Endodermal cell (in vitro differentiated cells): ENCODE data around the gene KLHL15. TPM values are rescaled to one million over a fixed set of nuclear protein-coding genes. Genes with fewer than 3 reads are reported as not detected.

Experiments
- DNase-seq: peaks from one replicate; pipeline ENCODE4 v3.0.0-alpha.2; 2017
- H3K27ac ChIP-seq: 2 replicates; pipeline ENCODE4 v1.5.1; 2013; ENCODE audit warnings: mild to moderate bottlenecking, low read depth, low read length, moderate library complexity
- H3K27me3 ChIP-seq: 2 replicates; pipeline ENCODE4 v1.6.1; 2013; ENCODE audit warnings: mild to moderate bottlenecking, low read length, moderate library complexity; ENCODE audit not compliant: insufficient read depth, control insufficient read depth, poor library complexity, severe bottlenecking
- H3K36me3 ChIP-seq: 2 replicates; pipeline ENCODE4 v1.7.0; 2013; ENCODE audit warnings: mild to moderate bottlenecking, low read length, moderate library complexity; ENCODE audit not compliant: control insufficient read depth, insufficient read depth
- H3K4me1 ChIP-seq: one replicate; pipeline ENCODE4 v1.7.0; 2013; ENCODE audit warnings: low read length; ENCODE audit not compliant: control insufficient read depth, insufficient read depth
- H3K4me3 ChIP-seq: 2 replicates; pipeline ENCODE4 v1.5.1; 2013; ENCODE audit warnings: mild to moderate bottlenecking, low read length, moderate library complexity
- H3K9ac ChIP-seq: 2 replicates; pipeline ENCODE4 v1.6.1; 2013; ENCODE audit warnings: mild to moderate bottlenecking, low read length, moderate library complexity; ENCODE audit not compliant: poor library complexity, severe bottlenecking; ENCODE audit errors: extremely low read depth
- H3K9me3 ChIP-seq: 2 replicates; pipeline ENCODE4 v1.6.1; 2013; ENCODE audit warnings: mild to moderate bottlenecking, low read length, moderate library complexity; ENCODE audit not compliant: control insufficient read depth
- H3K27ac Mint-ChIP-seq: 2 replicates; pipeline ENCODE4 v1.8.0; 2020; ENCODE audit warnings: mixed read lengths
- H3K27me3 Mint-ChIP-seq: 2 replicates; pipeline ENCODE4 v1.8.0; 2021; ENCODE audit warnings: mild to moderate bottlenecking, mixed read lengths; ENCODE audit not compliant: insufficient read depth
- H3K36me3 Mint-ChIP-seq: 2 replicates; pipeline ENCODE4 v1.8.0; 2020; ENCODE audit warnings: low read depth, mixed read lengths
- H3K4me1 Mint-ChIP-seq: 2 replicates; pipeline ENCODE4 v1.8.0; 2020; ENCODE audit warnings: mixed read lengths
- H3K4me3 Mint-ChIP-seq: 2 replicates; pipeline ENCODE4 v1.8.0; 2020; ENCODE audit warnings: mild to moderate bottlenecking, moderate library complexity, mixed read lengths
- H3K9me3 Mint-ChIP-seq: 2 replicates; pipeline ENCODE4 v1.8.0; 2020; ENCODE audit warnings: mild to moderate bottlenecking, mixed read lengths
- WGBS, 2 experiments: methylation state at CpG; one replicate each; pipeline versions ENCODE4 v1.1.5 to v1.1.7; 2013; ENCODE audit warnings: missing lambda C conversion rate in 2 of 2, mixed read lengths in 1 of 2; ENCODE audit not compliant: insufficient coverage in 1 of 2, insufficient read length in 1 of 2; 5-methylcytosine and 5-hydroxymethylcytosine counted together
- total RNA-seq, 2 donors: library from RNA; stranded (reverse); fragmentation: NEBNext Ultra II Directional in 1 of 2; extraction: Animal tissue kit (Norgen Biotek cat#: 25700) in 1 of 2; gene quantifications; 2 replicates in 1 of 2; 3 replicates in 1 of 2; pipeline ENCODE4 v1.2.1, GENCODE V29; 2021
- TF ChIP-seq, protein P1 (sequence below): fragments of 200-600 bp; sonication (generic); conservative IDR thresholded peaks from 2 replicates; pipeline ENCODE4 v1.5.0; 2021; ENCODE audit warnings: antibody characterized with exemption, mild to moderate bottlenecking

Gene KLHL15
- total RNA-seq, 2 donors from 2014 or later = 11.4 to 15.5 TPM

DNA sequence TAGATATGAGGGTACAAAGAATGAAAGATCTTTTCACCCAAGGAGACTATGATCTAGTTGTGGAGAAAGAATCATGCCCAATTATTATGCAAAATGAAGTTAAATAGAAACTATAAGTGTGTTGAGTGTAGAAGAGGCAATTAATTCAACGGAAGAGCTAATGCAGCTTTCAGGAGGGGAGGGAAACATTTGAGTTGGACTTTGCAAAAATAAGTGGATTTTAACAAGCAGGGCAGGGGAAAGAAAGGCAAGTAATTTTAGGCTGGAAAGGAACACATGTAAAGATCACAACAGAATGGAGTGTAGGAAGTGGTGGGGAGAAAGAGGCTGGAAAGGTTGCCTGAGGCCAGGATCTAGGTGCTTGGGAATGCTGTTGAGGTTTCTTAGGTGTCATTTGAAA lies 44.1 kb downstream of the KLHL15 start:
- Histone ChIP-seq H3K4me3 (no peak overlapping the region), H3K36me3 (peaks cover 6% of the 10 kb centered on the region), H3K9ac (no peak overlapping the region), H3K4me1 (no peaks in the 10 kb centered on the region), H3K27me3 (no peaks in the 10 kb centered on the region), H3K9me3 (no peaks in the 10 kb centered on the region), H3K27ac (no peak overlapping the region)
- Mint-ChIP-seq H3K27ac (no peak overlapping the region), H3K4me3 (no peak overlapping the region), H3K4me1 (peaks cover 24% of the 10 kb centered on the region), H3K36me3 (peaks cover 13% of the 10 kb centered on the region), H3K9me3 (no peaks in the 10 kb centered on the region), H3K27me3 (no peaks in the 10 kb centered on the region)
- no peak for DNase-seq
- WGBS, 2 experiments = 96% methylated on average over 1 of the region's 1 CpG; no CpG with 5 or more reads in 1 of the 2 experiments
- TF ChIP-seq, protein P1, sequence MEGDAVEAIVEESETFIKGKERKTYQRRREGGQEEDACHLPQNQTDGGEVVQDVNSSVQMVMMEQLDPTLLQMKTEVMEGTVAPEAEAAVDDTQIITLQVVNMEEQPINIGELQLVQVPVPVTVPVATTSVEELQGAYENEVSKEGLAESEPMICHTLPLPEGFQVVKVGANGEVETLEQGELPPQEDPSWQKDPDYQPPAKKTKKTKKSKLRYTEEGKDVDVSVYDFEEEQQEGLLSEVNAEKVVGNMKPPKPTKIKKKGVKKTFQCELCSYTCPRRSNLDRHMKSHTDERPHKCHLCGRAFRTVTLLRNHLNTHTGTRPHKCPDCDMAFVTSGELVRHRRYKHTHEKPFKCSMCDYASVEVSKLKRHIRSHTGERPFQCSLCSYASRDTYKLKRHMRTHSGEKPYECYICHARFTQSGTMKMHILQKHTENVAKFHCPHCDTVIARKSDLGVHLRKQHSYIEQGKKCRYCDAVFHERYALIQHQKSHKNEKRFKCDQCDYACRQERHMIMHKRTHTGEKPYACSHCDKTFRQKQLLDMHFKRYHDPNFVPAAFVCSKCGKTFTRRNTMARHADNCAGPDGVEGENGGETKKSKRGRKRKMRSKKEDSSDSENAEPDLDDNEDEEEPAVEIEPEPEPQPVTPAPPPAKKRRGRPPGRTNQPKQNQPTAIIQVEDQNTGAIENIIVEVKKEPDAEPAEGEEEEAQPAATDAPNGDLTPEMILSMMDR = no peak

DNA sequence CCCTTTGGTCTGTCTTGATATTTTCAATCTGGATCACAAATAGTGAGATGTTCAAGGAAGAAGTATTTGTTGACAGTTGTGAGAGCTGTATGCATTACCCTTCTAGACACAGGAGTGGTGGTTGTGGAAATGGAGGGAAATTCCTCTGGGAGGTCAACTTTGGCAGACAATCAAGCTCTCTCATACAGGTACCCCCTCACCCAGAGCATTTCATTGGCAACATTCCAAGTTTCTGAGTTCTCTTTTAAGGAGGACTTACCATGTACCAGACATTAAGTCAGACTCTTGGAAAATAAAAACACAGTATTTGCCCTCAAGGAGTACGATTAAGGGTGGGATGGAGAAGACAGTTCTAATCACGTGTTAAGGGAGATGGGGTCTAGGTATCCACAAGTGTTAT lies 45.3 kb downstream of the KLHL15 start:
- H3K4me1 Mint-ChIP-seq = peaks cover 24% of the 10 kb centered on the region
- no peaks in the 10 kb centered on the region for H3K9me3 Mint-ChIP-seq
- peaks cover 5% of the 10 kb centered on the region for H3K36me3 Mint-ChIP-seq
- no peak overlapping the region for H3K4me3 ChIP-seq
- no peaks in the 10 kb centered on the region for H3K36me3 ChIP-seq
- no peaks in the 10 kb centered on the region for H3K4me1 ChIP-seq
- H3K27ac ChIP-seq = no peak overlapping the region
- H3K4me3 Mint-ChIP-seq = no peak overlapping the region
- 100% methylated on average over 1 to 2 of the region's 2 CpGs for WGBS, 2 experiments
- H3K9me3 ChIP-seq = no peaks in the 10 kb centered on the region
- DNase-seq = no peak
- H3K9ac ChIP-seq = no peak overlapping the region
- TF ChIP-seq, protein P1 = no peak
- no peaks in the 10 kb centered on the region for H3K27me3 Mint-ChIP-seq
- H3K27me3 ChIP-seq = no peaks in the 10 kb centered on the region
- no peak overlapping the region for H3K27ac Mint-ChIP-seq

DNA sequence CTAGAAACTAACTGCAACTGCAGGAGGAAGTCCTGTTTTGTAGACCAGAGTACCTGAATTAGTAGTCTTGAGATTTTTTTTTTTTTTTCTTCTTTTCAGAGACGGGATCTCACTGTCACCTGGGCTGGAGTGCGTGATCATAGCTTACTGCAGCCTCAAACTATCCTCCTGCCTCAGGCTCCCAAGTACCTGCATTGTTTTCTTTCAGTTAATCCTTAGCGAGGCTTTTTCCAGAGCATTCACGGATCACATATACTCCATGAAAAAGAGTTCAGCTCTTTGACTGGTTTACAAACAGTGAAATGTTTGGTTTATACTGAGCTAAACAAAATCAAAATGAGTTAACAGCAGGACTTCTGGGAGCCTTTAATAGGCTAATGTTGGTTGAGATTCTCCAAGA lies 45.8 kb downstream of the KLHL15 start:
- Histone ChIP-seq H3K27me3 (no peaks in the 10 kb centered on the region), H3K9ac (no peak overlapping the region), H3K36me3 (no peaks in the 10 kb centered on the region), H3K27ac (no peak overlapping the region), H3K4me1 (no peaks in the 10 kb centered on the region), H3K4me3 (no peak overlapping the region), H3K9me3 (no peaks in the 10 kb centered on the region)
- peaks cover 3% of the 10 kb centered on the region for H3K36me3 Mint-ChIP-seq
- TF ChIP-seq, protein P1 = no peak
- DNase-seq = no peak
- no peaks in the 10 kb centered on the region for H3K27me3 Mint-ChIP-seq
- peaks cover 24% of the 10 kb centered on the region for H3K4me1 Mint-ChIP-seq
- H3K27ac Mint-ChIP-seq = peak overlapping the region; percentile 64
- no peak overlapping the region for H3K4me3 Mint-ChIP-seq
- H3K9me3 Mint-ChIP-seq = no peaks in the 10 kb centered on the region
- WGBS, 2 experiments = 54 to 60% methylated on average over 1 to 4 of the region's 4 CpGs
